MV-4-11 (cell line): Measurements from ENCODE around the gene HOXC11.

Experiments used
- DNase-seq: peaks from one replicate; lab custom pipeline; 2025; lab: John Stamatoyannopoulos, UW

Gene HOXC11

GRCh38 chr12:53973236-53974042 is 513 bp downstream of the HOXC11 start:
- DNase-seq = no peak

- DNase-seq = peak; percentile 27
Observed at GRCh38 chr12:53974084-53975063, 1.4 kb downstream of the HOXC11 start, which contains the start of gene HOTAIR. Gene HOTAIR (minus strand): TSS chr12:53974954.

- no peak for DNase-seq
Observed at GRCh38 chr12:53975064-53975471, 2.1 kb downstream of the HOXC11 start.

GRCh38 chr12:53975479-53976152 is 2.7 kb downstream of the HOXC11 start:
- no peak for DNase-seq

GRCh38 chr12:53976172-53976822 is 3.4 kb downstream of the HOXC11 start:
- DNase-seq = no peak

GRCh38 chr12:53976823-53977595 is 4.1 kb downstream of the HOXC11 start:
- no peak for DNase-seq

- no peak for DNase-seq
Observed at GRCh38 chr12:53977596-53978445, 4.9 kb downstream of the HOXC11 start.

GRCh38 chr12:53978477-53979356 is 5.8 kb downstream of the HOXC11 start:
- DNase-seq = no peak

- no peak for DNase-seq
Observed at GRCh38 chr12:53980104-53980801, 7.3 kb downstream of the HOXC11 start.

GRCh38 chr12:53980802-53981496 is 8.0 kb downstream of the HOXC11 start:
- DNase-seq = no peak

GRCh38 chr12:53981634-53982565 is 9.0 kb downstream of the HOXC11 start:
- no peak for DNase-seq

GRCh38 chr12:53982648-53983567 is 10.0 kb downstream of the HOXC11 start:
- no peak for DNase-seq

- DNase-seq = peak; percentile 69
Observed at GRCh38 chr12:53983568-53983949, 10.6 kb downstream of the HOXC11 start.

- DNase-seq = peak; percentile 23
Observed at GRCh38 chr12:53983950-53984572, 11.1 kb downstream of the HOXC11 start.
